PC-9 (cell line): Measurements from ENCODE around the gene ABCA2. TPM values are rescaled to one million over a fixed set of nuclear protein-coding genes. Genes with fewer than 3 reads are reported as not detected.

Experiments used
- BruUV-seq: library from RNA; stranded (reverse); fragments of 400-500 nt; replicated peaks from 2 replicates; lab custom pipeline; 2021; lab: Mats Ljungman, UMichigan
- CTCF ChIA-PET: fragments of 300-600 bp; sonication (Branson Sonifier 250); formaldehyde crosslinking; loops from one replicate; lab custom pipeline; 2022; ENCODE audit warnings: antibody characterized with exemption; lab: Charles Lee
- POLR2A ChIA-PET: fragments of 300-600 bp; sonication (Branson Sonifier 250); formaldehyde crosslinking; loops from one replicate; lab custom pipeline; 2022; ENCODE audit warnings: antibody characterized with exemption; ENCODE audit not compliant: unreplicated experiment; lab: Charles Lee
- DNase-seq, 2 experiments: peaks; one replicate each; pipeline versions ENCODE4 v3.0.0 to v3.0.0-alpha.2; 2015 to 2022; ENCODE audit warnings: mixed read lengths in 1 of 2
- H2AFZ ChIP-seq: fragments of 200-600 bp; sonication (generic); 2 replicates; pipeline ENCODE4 v1.8.1; 2017; ENCODE audit warnings: antibody characterized with exemption
- H3F3A ChIP-seq: fragments of 200-600 bp; sonication (generic); 2 replicates; pipeline ENCODE4 v1.8.1; 2017; ENCODE audit warnings: antibody characterized with exemption, mild to moderate bottlenecking, low read depth; ENCODE audit not compliant: insufficient read depth
- H3K27ac ChIP-seq: fragments of 200-600 bp; sonication (generic); 2 replicates; pipeline ENCODE4 v1.6.1; 2016; ENCODE audit warnings: mixed run types
- H3K27me3 ChIP-seq: fragments of 200-600 bp; sonication (generic); 2 replicates; pipeline ENCODE4 v1.6.1; 2016; ENCODE audit warnings: low read depth, mixed run types; ENCODE audit not compliant: insufficient read depth
- H3K36me3 ChIP-seq: fragments of 200-600 bp; sonication (generic); 2 replicates; pipeline ENCODE4 v1.6.1; 2016; ENCODE audit warnings: low read depth, mixed run types
- H3K4me1 ChIP-seq: fragments of 200-600 bp; sonication (generic); replicated peaks from 2 replicates; pipeline ENCODE4 v1.6.1; 2016; ENCODE audit warnings: mixed run types; ENCODE audit not compliant: insufficient read depth
- H3K4me2 ChIP-seq: fragments of 200-600 bp; sonication (generic); 2 replicates; pipeline ENCODE4 v1.6.1; 2017; ENCODE audit warnings: mixed run types
- H3K4me3 ChIP-seq: fragments of 200-600 bp; sonication (generic); 2 replicates; pipeline ENCODE4 v1.6.1; 2016; ENCODE audit warnings: mixed run types
- H3K79me2 ChIP-seq: fragments of 200-600 bp; sonication (generic); 2 replicates; pipeline ENCODE4 v1.6.1; 2017; ENCODE audit warnings: low read depth, mixed run types
- H3K9me2 ChIP-seq: fragments of 200-600 bp; sonication (generic); 2 replicates; pipeline ENCODE4 v1.8.1; 2017; ENCODE audit warnings: mild to moderate bottlenecking; ENCODE audit not compliant: insufficient read depth
- H3K9me3 ChIP-seq: fragments of 200-600 bp; sonication (generic); 2 replicates; pipeline ENCODE4 v1.8.1; 2016; ENCODE audit warnings: low read depth; ENCODE audit not compliant: insufficient read depth
- H4K20me1 ChIP-seq: fragments of 200-600 bp; sonication (generic); 2 replicates; pipeline ENCODE4 v1.8.1; 2017; ENCODE audit not compliant: insufficient read depth
- CTCF ChIP-seq: fragments of 200-600 bp; sonication (generic); conservative IDR thresholded peaks from 2 replicates; pipeline ENCODE4 v1.6.1; 2017; ENCODE audit warnings: mixed run types, antibody characterized with exemption, mild to moderate bottlenecking, moderate library complexity
- EZH2 ChIP-seq: fragments of 200-600 bp; sonication (generic); IDR thresholded peaks from 2 replicates; pipeline ENCODE4 v1.8.0; 2017; ENCODE audit warnings: antibody characterized with exemption, low read depth
- intact Hi-C: fragments of 100-400 bp; cut with micrococcal nuclease; formaldehyde crosslinking; loops from one replicate; pipeline ENCODE4 v1.10.0; 2022; ENCODE audit not compliant: unreplicated experiment
- total RNA-seq: library from RNA; stranded (reverse); gene quantifications from 2 replicates; pipeline ENCODE4 v1.2.3, GENCODE V29; 2021

The ABCA2 gene
- total RNA-seq, 1 experiment from 2014 or later = 79.2 TPM

GRCh38 chr9:137023157-137023556 is 4.9 kb downstream of the ABCA2 start:
- Histone ChIP-seq H3K36me3 (no peaks in the 10 kb centered on the region), H3K27ac (no peak overlapping the region), H4K20me1 (no peaks in the 10 kb centered on the region; the same call in 1 of the 2 replicates), H3K79me2 (no peaks in the 10 kb centered on the region), H3K4me2 (no peak overlapping the region), H3K9me2 (no peaks in the 10 kb centered on the region), H3K4me1 (no peaks in the 10 kb centered on the region), H3F3A (peaks cover 7% of the 10 kb centered on the region; the same call in 1 of the 2 replicates), H3K9me3 (no peaks in the 10 kb centered on the region), H2AFZ (no peak overlapping the region), H3K27me3 (no peaks in the 10 kb centered on the region), H3K4me3 (no peak overlapping the region)
- no TSS peak for BruUV-seq
- intact Hi-C loops = no loop called here
- CTCF ChIA-PET = no interaction called here
- POLR2A ChIA-PET = no interaction called here
- no peak for TF ChIP-seq EZH2
- no peak for DNase-seq

GRCh38 chr9:137022662-137023008 is 5.4 kb downstream of the ABCA2 start:
- POLR2A ChIA-PET = no interaction called here
- Histone ChIP-seq H2AFZ (no peak overlapping the region), H3K4me2 (no peak overlapping the region), H3K27ac (no peak overlapping the region), H3K79me2 (no peaks in the 10 kb centered on the region), H3K4me1 (no peaks in the 10 kb centered on the region), H3K27me3 (no peaks in the 10 kb centered on the region), H3F3A (peaks cover 7% of the 10 kb centered on the region; the same call in 1 of the 2 replicates), H3K4me3 (no peak overlapping the region), H4K20me1 (no peaks in the 10 kb centered on the region; the same call in 1 of the 2 replicates), H3K9me3 (no peaks in the 10 kb centered on the region), H3K36me3 (no peaks in the 10 kb centered on the region), H3K9me2 (no peaks in the 10 kb centered on the region)
- no peak for DNase-seq
- BruUV-seq = no TSS peak
- no peak for TF ChIP-seq EZH2
- TF ChIP-seq CTCF = no peak
- CTCF ChIA-PET = interaction anchor here (0.6 to 1.0 kb wide), 2 partner anchors 21 to 75 kb away, joined by 10 to 12 read pairs; no protein-coding TSS in a partner anchor
- intact Hi-C loops = no loop called here

GRCh38 chr9:137021979-137022661 is 5.9 kb downstream of the ABCA2 start:
- DNase-seq = peak; percentile 81 to 89
- Histone ChIP-seq H2AFZ (no peak overlapping the region), H3K27me3 (no peaks in the 10 kb centered on the region), H3K27ac (no peak overlapping the region), H3K4me2 (no peak overlapping the region), H3K4me3 (no peak overlapping the region), H3K79me2 (no peaks in the 10 kb centered on the region), H3K9me3 (no peaks in the 10 kb centered on the region), H3K36me3 (no peaks in the 10 kb centered on the region), H3K9me2 (no peaks in the 10 kb centered on the region), H3K4me1 (no peaks in the 10 kb centered on the region), H4K20me1 (no peaks in the 10 kb centered on the region; the same call in 1 of the 2 replicates), H3F3A (peaks cover 7% of the 10 kb centered on the region; the same call in 1 of the 2 replicates)
- ChIA-PET POLR2A (no interaction called here), CTCF (interaction anchor here (0.6 to 1.0 kb wide), 2 partner anchors 21 to 74 kb away, joined by 10 to 12 read pairs; no protein-coding TSS in a partner anchor)
- intact Hi-C loops = no loop called here
- BruUV-seq = no TSS peak
- TF ChIP-seq CTCF = no peak
- TF ChIP-seq EZH2 = no peak
